Pancreas (tissue), 10 donors: ENCODE results near the gene ZNF668. TPM values are rescaled to one million over a fixed set of nuclear protein-coding genes. Genes with fewer than 3 reads are reported as not detected.

Experiments used
- ATAC-seq, 4 donors: fragments of 200-7000 bp; cut with Tn5 transposase; one replicate each; pipeline versions ENCODE4 v1.8.0 to v1.9.1; 2020; ENCODE audit warnings: mild to moderate bottlenecking in 4 of 4, moderate library complexity in 4 of 4
- DNase-seq, 6 donors: peaks; one replicate each; pipeline ENCODE4 v3.0.0-alpha.2; 2020
- FAIRE-seq: peaks from 2 replicates; lab custom pipeline; 2012; peaks lifted over from hg19 to GRCh38; lab: Jason Lieb, UNC
- H3K27ac ChIP-seq, 4 donors: fragments of 200-600 bp; sonication (generic); 1 replicate in 3 of 4; 2 replicates in 1 of 4; pipeline versions ENCODE4 v1.5.0 to v1.8.0; 2020
- H3K27me3 ChIP-seq, 4 donors: fragments of 200-600 bp; one replicate each; pipeline ENCODE4 v1.8.0; 2021
- H3K36me3 ChIP-seq, 3 donors: fragments of 200-600 bp; sonication (generic) in 1 of 3; one replicate each; pipeline versions ENCODE4 v1.5.0 to v1.8.0; 2020 to 2021
- H3K4me1 ChIP-seq, 3 donors: fragments of 200-600 bp; one replicate each; pipeline ENCODE4 v1.8.0; 2021
- H3K4me3 ChIP-seq, 4 donors: fragments of 200-600 bp; sonication (generic) in 2 of 4; one replicate each; pipeline versions ENCODE4 v1.5.0 to v1.8.0; 2020 to 2021
- H3K9me3 ChIP-seq, 4 donors: fragments of 200-600 bp; one replicate each; pipeline ENCODE4 v1.8.0; 2021
- CTCF ChIP-seq, 4 donors: fragments of 200-600 bp; sonication (generic) in 3 of 4; IDR thresholded peaks; one replicate each; pipeline versions ENCODE4 v1.5.0 to v1.8.0; 2021; ENCODE audit warnings: antibody characterized with exemption in 4 of 4
- WGBS, 2 donors: extraction: QIAGEN DNeasy Blood & Tissue Kit; methylation state at CpG; one replicate each; pipeline ENCODE4 v1.1.7; 2013; 5-methylcytosine and 5-hydroxymethylcytosine counted together
- intact Hi-C, 3 donors: fragments of 100-400 bp; cut with DNase I; formaldehyde crosslinking; loops; one replicate each; pipeline versions ENCODE4 v1.11.1 to v1.14.2; 2022
- polyA plus RNA-seq, 2 donors: library from polyadenylated mRNA; stranded (reverse); fragments of 200-250 nt; gene quantifications; one replicate each; pipeline ENCODE4 v1.2.3, GENCODE V29; 2013
- total RNA-seq, 6 donors: library from RNA; stranded (reverse); fragmentation: NEBNext Ultra II Directional in 4 of 6; extraction: Animal tissue kit (Norgen Biotek cat#: 25700) in 4 of 6; gene quantifications; one replicate each; pipeline versions ENCODE4 v1.2.1 to v1.2.4, GENCODE V29; 2021 to 2023
- donor health status: healthy with polysubstance abuse.
- donor health status: DM: no; HTN: no; CAD: no; lungs with moderate emphysema.
- donor health status: DM: no; HTN: no; CAD: no.
- donor health status: control.
- donor health status: control.
- donor health status: Bipolar disorder and iron deficiency.
- donor health status: DM: yes; HTN: yes; CAD: no.
- donor health status: DM: no; HTN: no; CAD: no.
- donor health status: DM: no; HTN: no; CAD: no.
- donor health status: DM: yes; HTN: yes; CAD: no.

ZNF668 gene
- total and polyA plus RNA-seq, 8 donors, result 1.5 to 6.4 (median 3.6) TPM

DNA sequence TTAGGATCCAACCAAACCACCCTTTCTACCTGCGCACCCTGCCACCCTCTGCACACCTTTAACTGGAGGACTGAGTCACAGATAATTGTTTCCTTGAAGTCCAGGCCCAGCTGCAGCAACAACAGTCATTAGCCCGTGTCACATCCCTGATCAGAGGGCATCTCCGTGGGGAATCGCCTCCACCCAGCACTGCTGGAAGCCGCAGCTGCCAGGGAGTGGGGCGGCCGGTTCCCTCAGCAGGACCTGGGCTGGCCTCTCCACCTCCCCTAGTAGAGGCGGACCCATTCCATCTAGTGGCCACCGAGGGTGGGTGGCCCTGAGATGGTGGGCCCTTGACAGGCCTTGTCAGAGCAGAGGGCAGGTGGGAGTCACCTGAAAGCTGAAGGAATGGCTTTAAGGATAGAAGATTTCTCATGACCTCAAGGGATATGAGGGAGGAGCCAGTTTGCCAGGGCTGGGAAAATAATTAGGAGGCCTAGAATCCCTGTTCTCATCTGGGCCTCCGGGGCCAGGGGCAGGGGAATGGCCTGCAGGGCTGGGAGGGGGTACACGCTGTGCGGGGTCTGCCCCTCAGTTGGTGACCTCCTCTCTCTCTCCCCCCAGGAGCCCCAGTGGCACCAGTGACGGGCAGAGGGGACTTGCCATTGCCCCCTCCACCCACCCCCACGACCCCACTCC, 8.5 kb upstream of the ZNF668 start:
- Histone ChIP-seq H3K4me3 (no peak overlapping the region), H3K4me1 (no peaks in the 10 kb centered on the region), H3K27ac (no peak overlapping the region), H3K9me3 (no peaks in the 10 kb centered on the region), H3K27me3 (no peaks in the 10 kb centered on the region), H3K36me3 (peaks cover 0 to 33% (median 19%) of the 10 kb centered on the region in 3 donors)
- DNase-seq, result peak in 1 of 6 donors; percentile 8
- intact Hi-C loops, result loop anchor here in 1 of 3 donors (10.0 kb wide), 1 partner anchor 98 kb away; the partner anchor contains the start of gene HSD3B7
- 75 to 82% methylated on average over 14 of the region's 14 CpGs for WGBS, 2 donors
- no peak for FAIRE-seq
- no peak for TF ChIP-seq CTCF (IDR thresholded peaks at IDR 0.05)
- ATAC-seq, result no peak

DNA sequence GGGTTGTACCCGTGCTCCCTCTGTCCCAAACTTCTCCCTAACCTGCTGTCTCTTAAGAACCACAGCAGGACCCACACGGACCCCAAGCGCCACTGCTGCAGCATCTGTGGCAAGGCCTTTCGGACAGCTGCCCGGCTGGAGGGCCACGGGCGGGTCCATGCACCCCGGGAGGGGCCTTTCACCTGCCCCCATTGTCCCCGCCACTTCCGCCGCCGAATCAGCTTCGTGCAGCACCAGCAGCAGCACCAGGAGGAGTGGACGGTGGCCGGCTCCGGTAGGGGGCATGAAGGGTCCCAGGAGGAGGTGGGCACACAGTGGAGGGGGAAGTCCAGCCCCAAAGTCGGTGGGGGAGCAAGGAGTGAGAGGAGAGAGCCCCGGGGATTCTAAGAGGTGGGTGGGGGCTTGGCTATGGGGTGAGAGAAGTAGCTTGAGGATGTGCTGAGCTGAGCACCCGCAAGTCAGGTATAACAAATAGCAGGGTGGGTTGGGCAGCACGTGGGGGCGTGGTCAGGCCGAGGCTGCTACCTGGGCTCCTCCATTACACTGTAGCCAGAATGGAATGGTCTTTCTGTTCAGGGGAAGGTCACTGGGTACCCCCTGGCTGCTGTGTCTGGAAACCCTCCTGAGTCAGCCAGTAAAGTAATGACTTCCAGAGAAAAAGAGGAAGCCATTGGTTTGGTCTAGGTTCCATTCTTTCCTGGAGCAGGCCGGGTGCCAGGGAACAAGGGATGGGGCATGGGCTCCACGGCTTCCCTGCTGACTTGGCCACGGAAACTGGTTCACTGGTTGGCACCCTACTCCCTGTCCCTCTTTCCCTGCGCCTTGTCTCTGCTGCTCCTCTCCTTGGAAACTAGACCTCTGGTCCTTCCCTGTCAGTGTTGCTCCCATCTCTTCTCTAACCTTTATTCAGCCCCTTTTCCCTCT, 7.7 kb upstream of the ZNF668 start:
- H3K4me3 ChIP-seq, result no peak overlapping the region
- no peak for FAIRE-seq
- H3K4me1 ChIP-seq, result no peaks in the 10 kb centered on the region
- peaks cover 0 to 42% (median 24%) of the 10 kb centered on the region in 3 donors for H3K36me3 ChIP-seq
- intact Hi-C loops, result loop anchor here in 1 of 3 donors (10.0 kb wide), 1 partner anchor 97 kb away; the partner anchor contains the start of gene HSD3B7
- no peak for TF ChIP-seq CTCF (IDR thresholded peaks at IDR 0.05)
- H3K27ac ChIP-seq, result no peak overlapping the region
- no peak for ATAC-seq
- DNase-seq, result peak in 2 of 6 donors; percentile 15 to 35
- H3K27me3 ChIP-seq, result no peaks in the 10 kb centered on the region
- no peaks in the 10 kb centered on the region for H3K9me3 ChIP-seq
- WGBS, 2 donors, result 83 to 90% methylated on average over 26 of the region's 26 CpGs

DNA sequence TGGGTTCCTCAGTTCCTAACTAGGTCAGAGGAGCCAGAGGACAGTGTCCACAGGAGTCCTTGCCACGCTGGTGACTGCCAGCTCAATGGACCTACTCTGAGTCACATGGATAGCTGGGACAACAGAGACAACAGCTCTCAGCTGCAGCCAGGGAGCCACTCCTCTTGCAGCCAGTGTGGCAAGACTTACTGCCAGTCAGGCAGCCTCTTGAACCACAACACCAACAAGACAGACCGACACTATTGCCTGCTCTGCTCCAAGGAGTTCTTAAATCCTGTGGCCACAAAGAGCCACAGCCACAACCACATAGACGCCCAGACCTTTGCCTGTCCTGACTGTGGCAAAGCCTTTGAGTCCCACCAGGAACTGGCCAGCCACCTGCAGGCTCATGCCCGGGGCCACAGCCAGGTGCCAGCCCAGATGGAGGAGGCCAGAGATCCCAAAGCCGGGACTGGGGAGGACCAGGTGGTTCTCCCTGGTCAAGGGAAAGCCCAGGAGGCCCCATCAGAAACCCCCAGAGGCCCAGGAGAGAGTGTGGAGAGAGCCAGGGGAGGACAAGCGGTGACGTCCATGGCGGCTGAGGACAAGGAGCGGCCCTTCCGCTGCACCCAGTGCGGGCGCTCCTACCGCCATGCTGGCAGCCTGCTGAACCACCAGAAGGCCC, 6.8 kb upstream of the ZNF668 start:
- Histone ChIP-seq H3K27me3 (no peaks in the 10 kb centered on the region), H3K4me1 (no peaks in the 10 kb centered on the region), H3K4me3 (no peak overlapping the region), H3K27ac (no peak overlapping the region), H3K36me3 (peaks cover 0 to 45% (median 24%) of the 10 kb centered on the region in 3 donors), H3K9me3 (no peaks in the 10 kb centered on the region)
- WGBS, 2 donors, result 94 to 96% methylated on average over 13 of the region's 13 CpGs
- FAIRE-seq (no peak), ATAC-seq (no peak), DNase-seq (peak in 1 of 6 donors; percentile 9)
- no peak for TF ChIP-seq CTCF (IDR thresholded peaks at IDR 0.05)
- intact Hi-C loops, result loop anchor here in 1 of 3 donors (10.0 kb wide), 1 partner anchor 96 kb away; the partner anchor contains the start of gene HSD3B7

DNA sequence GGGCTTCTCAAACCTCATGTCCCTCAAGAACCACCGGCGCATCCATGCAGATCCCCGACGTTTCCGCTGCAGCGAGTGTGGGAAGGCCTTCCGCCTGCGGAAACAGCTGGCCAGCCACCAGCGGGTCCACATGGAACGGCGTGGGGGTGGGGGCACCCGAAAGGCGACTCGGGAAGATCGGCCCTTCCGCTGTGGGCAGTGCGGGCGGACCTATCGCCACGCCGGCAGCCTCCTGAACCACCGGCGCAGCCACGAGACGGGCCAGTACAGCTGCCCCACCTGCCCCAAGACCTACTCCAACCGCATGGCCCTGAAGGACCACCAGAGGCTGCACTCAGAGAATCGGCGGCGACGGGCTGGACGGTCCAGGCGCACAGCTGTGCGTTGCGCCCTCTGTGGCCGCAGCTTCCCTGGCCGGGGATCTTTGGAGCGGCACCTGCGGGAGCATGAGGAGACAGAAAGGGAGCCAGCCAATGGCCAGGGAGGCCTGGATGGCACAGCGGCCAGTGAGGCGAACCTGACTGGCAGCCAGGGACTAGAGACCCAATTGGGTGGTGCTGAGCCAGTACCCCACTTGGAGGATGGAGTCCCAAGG, 6.1 kb upstream of the ZNF668 start:
- no peaks in the 10 kb centered on the region for H3K9me3 ChIP-seq
- no peak overlapping the region for H3K4me3 ChIP-seq
- peaks cover 0 to 2% (median 0%) of the 10 kb centered on the region in 3 donors for H3K4me1 ChIP-seq
- peaks cover 0 to 45% (median 24%) of the 10 kb centered on the region in 3 donors for H3K36me3 ChIP-seq
- ATAC-seq (no peak), DNase-seq (peak in 2 of 6 donors; percentile 39 to 72), FAIRE-seq (no peak)
- H3K27ac ChIP-seq, result no peak overlapping the region
- WGBS, 2 donors, result 94 to 96% methylated on average over 40 of the region's 40 CpGs
- no peaks in the 10 kb centered on the region for H3K27me3 ChIP-seq
- no peak for TF ChIP-seq CTCF (IDR thresholded peaks at IDR 0.05)
- intact Hi-C loops, result loop anchor here in 1 of 3 donors (10.0 kb wide), 1 partner anchor 95 kb away; the partner anchor contains the start of gene HSD3B7
